ENCODE data around the gene CPA2.

GRCh38 chr7:130289478-130289877 lies 22.8 kb downstream of the CPA2 start:
- TF ChIP-seq, protein P1, sequence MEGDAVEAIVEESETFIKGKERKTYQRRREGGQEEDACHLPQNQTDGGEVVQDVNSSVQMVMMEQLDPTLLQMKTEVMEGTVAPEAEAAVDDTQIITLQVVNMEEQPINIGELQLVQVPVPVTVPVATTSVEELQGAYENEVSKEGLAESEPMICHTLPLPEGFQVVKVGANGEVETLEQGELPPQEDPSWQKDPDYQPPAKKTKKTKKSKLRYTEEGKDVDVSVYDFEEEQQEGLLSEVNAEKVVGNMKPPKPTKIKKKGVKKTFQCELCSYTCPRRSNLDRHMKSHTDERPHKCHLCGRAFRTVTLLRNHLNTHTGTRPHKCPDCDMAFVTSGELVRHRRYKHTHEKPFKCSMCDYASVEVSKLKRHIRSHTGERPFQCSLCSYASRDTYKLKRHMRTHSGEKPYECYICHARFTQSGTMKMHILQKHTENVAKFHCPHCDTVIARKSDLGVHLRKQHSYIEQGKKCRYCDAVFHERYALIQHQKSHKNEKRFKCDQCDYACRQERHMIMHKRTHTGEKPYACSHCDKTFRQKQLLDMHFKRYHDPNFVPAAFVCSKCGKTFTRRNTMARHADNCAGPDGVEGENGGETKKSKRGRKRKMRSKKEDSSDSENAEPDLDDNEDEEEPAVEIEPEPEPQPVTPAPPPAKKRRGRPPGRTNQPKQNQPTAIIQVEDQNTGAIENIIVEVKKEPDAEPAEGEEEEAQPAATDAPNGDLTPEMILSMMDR (IDR thresholded peaks at IDR 0.05), result no peak
- no peak for TF ChIP-seq POLR2A (IDR thresholded peaks at IDR 0.05)
